MM.1S (cell line): ENCODE measurements around the gene GSDMA.

ENCODE experiments used
- CTCF ChIP-seq: fragments of 300-600 bp; sonication (generic); IDR thresholded peaks from 2 replicates; pipeline ENCODE4 v1.5.1; 2016; ENCODE audit warnings: antibody characterized with exemption, low read length, mixed read lengths
- EZH2 ChIP-seq: fragments of 300-600 bp; sonication (generic); optimal IDR thresholded peaks from 2 replicates; pipeline ENCODE3; 2017; ENCODE audit warnings: low read depth, mild to moderate bottlenecking, antibody characterized with exemption, low read length, mixed read lengths

GRCh38 chr17:39943702-39944392 is 19.0 kb upstream of the GSDMA start:
- TF ChIP-seq CTCF (no peak), EZH2 (no peak)
